ENCODE results near the gene PCDHGC5. TPM values are rescaled to one million over a fixed set of nuclear protein-coding genes. Genes with fewer than 3 reads are reported as not detected.

PCDHGC5 gene
- total RNA-seq, 1 donor: 3.6 TPM

DNA sequence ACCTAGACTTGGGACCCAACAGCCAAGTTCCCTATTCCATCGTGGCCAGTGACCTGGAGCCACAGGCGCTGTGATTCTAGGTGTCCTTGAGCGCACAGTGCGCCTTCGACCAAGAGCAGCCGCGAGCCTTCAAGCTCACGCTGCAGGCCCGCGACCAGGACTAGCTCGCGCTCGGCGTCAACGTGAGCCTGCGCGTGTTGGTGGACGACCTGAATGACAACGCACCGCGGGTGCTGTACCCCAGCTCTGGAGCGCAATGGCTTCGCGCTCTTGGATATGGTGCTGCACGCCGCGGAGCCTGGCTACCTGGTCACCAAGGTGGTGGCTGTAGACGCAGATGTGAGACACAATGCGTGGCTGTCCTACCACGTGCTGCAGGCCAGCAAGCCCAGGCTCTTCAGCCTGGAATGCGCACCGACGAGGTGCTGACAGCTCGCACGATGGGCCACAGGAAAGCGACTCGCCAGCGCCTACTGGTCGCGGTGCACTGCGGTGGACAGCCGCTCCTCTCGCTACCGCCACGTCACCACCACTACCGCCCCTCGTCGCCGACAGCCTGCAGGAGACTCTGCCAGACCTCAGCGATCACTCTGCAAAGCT is 47.2 kb upstream of the PCDHGC5 start:
- no peak for DNase-seq (ENCODE audit: insufficient read length, low spot score, missing footprints)
- H2AFZ ChIP-seq (ENCODE audit: low read length): no peak overlapping the region
- H3K36me3 ChIP-seq (ENCODE audit: insufficient read depth, low read length): no peaks in the 10 kb centered on the region
- H3K27ac ChIP-seq (ENCODE audit: low read depth, low read length): no peak overlapping the region
- H3K4me1 ChIP-seq (ENCODE audit: insufficient read depth, low read length): peaks cover 12% of the 10 kb centered on the region
- H3K79me2 ChIP-seq (ENCODE audit: insufficient read depth, low read length): peaks cover 41% of the 10 kb centered on the region
- H3K4me3 ChIP-seq (ENCODE audit: insufficient read depth, low read length): no peak overlapping the region
- H4K20me1 ChIP-seq (ENCODE audit: insufficient read depth, low read length): no peaks in the 10 kb centered on the region
- no peaks in the 10 kb centered on the region for H3K9me3 ChIP-seq (ENCODE audit: low read depth, low read length)
- H3K27me3 ChIP-seq (ENCODE audit: insufficient read depth, low read length): no peaks in the 10 kb centered on the region
- TF ChIP-seq CTCF (IDR thresholded peaks at IDR 0.05; ENCODE audit: extremely low read depth, low read depth, low read length): no peak
- no peak overlapping the region for H3K4me2 ChIP-seq (ENCODE audit: insufficient read depth, low read length)

DNA sequence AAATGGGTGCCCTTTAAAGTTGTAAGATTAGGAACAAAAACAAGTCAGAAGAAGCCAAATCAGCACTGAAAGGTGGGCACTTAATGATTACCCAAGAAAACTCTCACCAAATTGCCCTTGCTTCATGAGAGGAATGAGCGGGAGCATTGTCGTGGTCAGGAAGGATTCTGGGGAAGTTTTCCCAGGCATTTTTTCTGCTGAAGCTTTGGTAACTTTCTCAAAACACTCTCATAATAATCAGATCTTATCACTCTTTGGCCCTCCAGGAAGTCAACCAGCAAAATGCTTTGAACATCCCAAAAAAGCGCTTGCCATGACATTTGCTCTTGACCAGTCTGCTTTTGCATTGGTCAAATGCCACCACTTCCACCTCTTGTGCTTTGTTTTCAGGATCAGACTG is 23.5 kb upstream of the PCDHGC5 start:
- no peaks in the 10 kb centered on the region for H4K20me1 ChIP-seq (ENCODE audit: insufficient read depth, low read length)
- H3K4me2 ChIP-seq (ENCODE audit: insufficient read depth, low read length): no peak overlapping the region
- H3K36me3 ChIP-seq (ENCODE audit: insufficient read depth, low read length): no peaks in the 10 kb centered on the region
- TF ChIP-seq CTCF (IDR thresholded peaks at IDR 0.05; ENCODE audit: extremely low read depth, low read depth, low read length): no peak
- H2AFZ ChIP-seq (ENCODE audit: low read length): no peak overlapping the region
- no peaks in the 10 kb centered on the region for H3K9me3 ChIP-seq (ENCODE audit: low read depth, low read length)
- peaks cover 17% of the 10 kb centered on the region for H3K79me2 ChIP-seq (ENCODE audit: insufficient read depth, low read length)
- H3K4me1 ChIP-seq (ENCODE audit: insufficient read depth, low read length): no peaks in the 10 kb centered on the region
- no peak overlapping the region for H3K4me3 ChIP-seq (ENCODE audit: insufficient read depth, low read length)
- no peak for DNase-seq (ENCODE audit: insufficient read length, low spot score, missing footprints)
- H3K27me3 ChIP-seq (ENCODE audit: insufficient read depth, low read length): no peaks in the 10 kb centered on the region
- H3K27ac ChIP-seq (ENCODE audit: low read depth, low read length): no peak overlapping the region

GRCh38 chr5:141475625-141476131 is 13.2 kb upstream of the PCDHGC5 start, which contains the start of gene PCDHGC3:
Gene PCDHGC3 (plus strand): TSS chr5:141475966. CDS start chr5:141476117, 151 bp downstream.
- Histone ChIP-seq H3K4me2 (ENCODE audit: insufficient read depth, low read length) (peak within 1 kb of the TSS; percentile 93), H2AFZ (ENCODE audit: low read length) (peak within 1 kb of the TSS; percentile 77), H3K36me3 (ENCODE audit: insufficient read depth, low read length) (no peaks in the 10 kb centered on the region), H4K20me1 (ENCODE audit: insufficient read depth, low read length) (peaks cover 36% of the 10 kb centered on the region), H3K27ac (ENCODE audit: low read depth, low read length) (peak within 1 kb of the TSS; percentile 78), H3K4me1 (ENCODE audit: insufficient read depth, low read length) (peaks cover 35% of the 10 kb centered on the region), H3K27me3 (ENCODE audit: insufficient read depth, low read length) (no peaks in the 10 kb centered on the region), H3K4me3 (ENCODE audit: insufficient read depth, low read length) (peak within 1 kb of the TSS; percentile 77), H3K79me2 (ENCODE audit: insufficient read depth, low read length) (peaks cover 35% of the 10 kb centered on the region), H3K9me3 (ENCODE audit: low read depth, low read length) (no peaks in the 10 kb centered on the region)
- TF ChIP-seq CTCF (IDR thresholded peaks at IDR 0.05; ENCODE audit: extremely low read depth, low read depth, low read length): peak; percentile 29
- peak; percentile 96 for DNase-seq (ENCODE audit: insufficient read length, low spot score, missing footprints)

DNA sequence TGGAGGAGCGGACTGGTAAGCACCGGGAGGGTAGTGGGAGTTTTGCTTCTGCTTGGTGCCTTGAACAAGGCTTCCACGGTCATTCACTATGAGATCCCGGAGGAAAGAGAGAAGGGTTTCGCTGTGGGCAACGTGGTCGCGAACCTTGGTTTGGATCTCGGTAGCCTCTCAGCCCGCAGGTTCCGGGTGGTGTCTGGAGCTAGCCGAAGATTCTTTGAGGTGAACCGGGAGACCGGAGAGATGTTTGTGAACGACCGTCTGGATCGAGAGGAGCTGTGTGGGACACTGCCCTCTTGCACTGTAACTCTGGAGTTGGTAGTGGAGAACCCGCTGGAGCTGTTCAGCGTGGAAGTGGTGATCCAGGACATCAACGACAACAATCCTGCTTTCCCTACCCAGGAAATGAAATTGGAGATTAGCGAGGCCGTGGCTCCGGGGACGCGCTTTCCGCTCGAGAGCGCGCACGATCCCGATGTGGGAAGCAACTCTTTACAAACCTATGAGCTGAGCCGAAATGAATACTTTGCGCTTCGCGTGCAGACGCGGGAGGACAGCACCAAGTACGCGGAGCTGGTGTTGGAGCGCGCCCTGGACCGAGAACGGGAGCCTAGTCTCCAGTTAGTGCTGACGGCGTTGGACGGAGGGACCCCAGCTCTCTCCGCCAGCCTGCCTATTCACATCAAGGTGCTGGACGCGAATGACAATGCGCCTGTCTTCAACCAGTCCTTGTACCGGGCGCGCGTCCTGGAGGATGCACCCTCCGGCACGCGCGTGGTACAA is 12.6 kb upstream of the PCDHGC5 start:
- Histone ChIP-seq H2AFZ (ENCODE audit: low read length) (peak overlapping the region; percentile 77), H3K9me3 (ENCODE audit: low read depth, low read length) (no peaks in the 10 kb centered on the region), H3K36me3 (ENCODE audit: insufficient read depth, low read length) (no peaks in the 10 kb centered on the region), H3K4me2 (ENCODE audit: insufficient read depth, low read length) (peak overlapping the region; percentile 93), H3K4me1 (ENCODE audit: insufficient read depth, low read length) (peaks cover 35% of the 10 kb centered on the region), H3K27me3 (ENCODE audit: insufficient read depth, low read length) (no peaks in the 10 kb centered on the region), H3K27ac (ENCODE audit: low read depth, low read length) (peak overlapping the region; percentile 78), H4K20me1 (ENCODE audit: insufficient read depth, low read length) (peaks cover 36% of the 10 kb centered on the region), H3K79me2 (ENCODE audit: insufficient read depth, low read length) (peaks cover 41% of the 10 kb centered on the region), H3K4me3 (ENCODE audit: insufficient read depth, low read length) (peak overlapping the region; percentile 77)
- no peak for TF ChIP-seq CTCF (IDR thresholded peaks at IDR 0.05; ENCODE audit: extremely low read depth, low read depth, low read length)
- peak; percentile 92 for DNase-seq (ENCODE audit: insufficient read length, low spot score, missing footprints)
